LNCAP (cell line): Measurements from ENCODE around the gene TMEM203.

Experiments used
- CTCF ChIP-seq: fragments of 450-650 bp; IDR thresholded peaks from 2 replicates; pipeline ENCODE4 v1.5.1; 2017; ENCODE audit warnings: mild to moderate bottlenecking

The TMEM203 gene

GRCh38 chr9:137164370-137165249 is 40.8 kb downstream of the TMEM203 start:
- no peak for TF ChIP-seq CTCF

GRCh38 chr9:137163805-137164204 is 41.6 kb downstream of the TMEM203 start:
- no peak for TF ChIP-seq CTCF

- no peak for TF ChIP-seq CTCF
These were observed 42.1 kb downstream of the TMEM203 start for GRCh38 chr9:137163365-137163715.

GRCh38 chr9:137162505-137163364 is 42.7 kb downstream of the TMEM203 start:
- no peak for TF ChIP-seq CTCF

- TF ChIP-seq CTCF: no peak
These were observed 43.6 kb downstream of the TMEM203 start for GRCh38 chr9:137161558-137162486.

- no peak for TF ChIP-seq CTCF
These were observed 44.5 kb downstream of the TMEM203 start for GRCh38 chr9:137160716-137161557.
